HCT116 (cell line): ENCODE data around the gene ATOX1. TPM values are rescaled to one million over a fixed set of nuclear protein-coding genes. Genes with fewer than 3 reads are reported as not detected.

Experiments
- ATAC-seq: fragments of 200-7000 bp; cut with Tn5 transposase; 2 replicates; pipeline ENCODE4 v1.9.1; 2020; ENCODE audit warnings: mild to moderate bottlenecking, moderate library complexity
- BruUV-seq: library from RNA; stranded (reverse); fragments of 400-500 nt; replicated peaks from 2 replicates; lab custom pipeline; 2021; lab: Mats Ljungman, UMichigan
- CTCF ChIA-PET: fragments of 300-600 bp; sonication (Branson Sonifier 250); formaldehyde crosslinking; loops from one replicate; lab custom pipeline; 2021; ENCODE audit warnings: antibody characterized with exemption; lab: Charles Lee
- POLR2A ChIA-PET: fragments of 300-600, 350-600 bp; sonication (Branson Sonifier 250); formaldehyde crosslinking; loops from one replicate; lab custom pipeline; 2021; ENCODE audit warnings: antibody characterized with exemption; lab: Charles Lee
- RAD21 ChIA-PET, 2 experiments: fragments of 300-600 bp; sonication (Branson Sonifier 250); formaldehyde crosslinking; loops; one replicate each; lab custom pipeline; 2023; ENCODE audit warnings: low total read pairs in 2 of 2; ENCODE audit not compliant: uncharacterized antibody in 2 of 2, unreplicated experiment in 2 of 2, low non-redundant PET in 1 of 2; lab: Charles Lee
- DNase-seq: peaks from one replicate; pipeline ENCODE4 v3.0.0-alpha.2; 2010; ENCODE audit warnings: low read depth, low spot score
- H2AFZ ChIP-seq: fragments of 200-600 bp; shearing (Covaris generic), sonication (generic); 2 replicates; pipeline ENCODE4 v1.6.1; 2017; ENCODE audit warnings: low read depth, mixed run types, mixed read lengths, antibody characterized with exemption, low read length; ENCODE audit not compliant: poor library complexity, severe bottlenecking
- H3K27ac ChIP-seq: 2 replicates; pipeline ENCODE4 v1.5.1; 2012; ENCODE audit warnings: low read depth, low read length
- H3K27me3 ChIP-seq: fragments of 200-600 bp; sonication (generic); 2 replicates; pipeline ENCODE4 v1.6.1; 2016; ENCODE audit warnings: mixed run types, low read length, mixed read lengths; ENCODE audit not compliant: insufficient read depth
- H3K36me3 ChIP-seq, 2 experiments: fragments of 200-500 bp in 1 of 2; fragments of 200-600 bp in 1 of 2; sonication (Bioruptor generic) in 1 of 2; sonication (generic) in 1 of 2; 2 replicates each; pipeline versions ENCODE4 v1.5.1 to v1.6.1; 2014 to 2016; ENCODE audit warnings: low read length in 2 of 2, inconsistent platforms in 1 of 2, mixed read lengths in 1 of 2, mixed run types in 1 of 2; ENCODE audit not compliant: insufficient read depth in 2 of 2, control insufficient read depth in 1 of 2
- H3K4me1 ChIP-seq, 2 experiments: fragments of 200-600 bp in 1 of 2; sonication (generic) in 1 of 2; 2 replicates each; pipeline versions ENCODE4 v1.5.1 to v1.6.1; 2012 to 2017; ENCODE audit warnings: low read length in 2 of 2, inconsistent platforms in 1 of 2, mild to moderate bottlenecking in 1 of 2, mixed read lengths in 1 of 2, mixed run types in 1 of 2, moderate library complexity in 1 of 2; ENCODE audit not compliant: insufficient read depth in 2 of 2, control insufficient read depth in 1 of 2
- H3K4me2 ChIP-seq: fragments of 200-600 bp; sonication (generic); 2 replicates; pipeline ENCODE4 v1.6.1; 2017; ENCODE audit warnings: mixed run types, low read length, mixed read lengths
- H3K4me3 ChIP-seq, 2 experiments: fragments of 200-600 bp in 1 of 2; sonication (generic) in 1 of 2; replicated peaks in 1 of 2; 2 replicates each; pipeline ENCODE4 v1.5.1; 2011 to 2016; ENCODE audit warnings: low read length in 2 of 2, control low read depth in 1 of 2, low read depth in 1 of 2, mild to moderate bottlenecking in 1 of 2, mixed read lengths in 1 of 2, mixed run types in 1 of 2
- H3K79me2 ChIP-seq: fragments of 200-600 bp; sonication (generic); 2 replicates; pipeline ENCODE4 v1.6.1; 2017; ENCODE audit warnings: mild to moderate bottlenecking, mixed run types, low read length, moderate library complexity, mixed read lengths; ENCODE audit not compliant: insufficient read depth
- H3K9ac ChIP-seq: fragments of 200-600 bp; sonication (generic); 2 replicates; pipeline ENCODE4 v1.6.1; 2016; ENCODE audit warnings: low read length, mixed read lengths
- H3K9me2 ChIP-seq: fragments of 200-600 bp; sonication (generic), shearing (Covaris generic); 2 replicates; pipeline ENCODE4 v1.6.1; 2017; ENCODE audit warnings: mixed run types, mild to moderate bottlenecking, moderate library complexity; ENCODE audit not compliant: insufficient read depth
- H3K9me3 ChIP-seq, 2 experiments: fragments of 200-500 bp in 1 of 2; fragments of 200-600 bp in 1 of 2; sonication (Bioruptor generic) in 1 of 2; sonication (generic) in 1 of 2; 2 replicates each; pipeline ENCODE4 v1.6.1; 2014 to 2017; ENCODE audit warnings: low read length in 2 of 2, mixed read lengths in 2 of 2, inconsistent platforms in 1 of 2, low read depth in 1 of 2, mild to moderate bottlenecking in 1 of 2, mixed run types in 1 of 2, moderate library complexity in 1 of 2; ENCODE audit not compliant: control insufficient read depth in 1 of 2, insufficient read depth in 1 of 2
- H4K20me1 ChIP-seq: fragments of 200-600 bp; sonication (generic), shearing (Covaris generic); 2 replicates; pipeline ENCODE4 v1.6.1; 2017; ENCODE audit warnings: mixed run types, mild to moderate bottlenecking, moderate library complexity; ENCODE audit not compliant: insufficient read depth
- CEBPB ChIP-seq: IDR thresholded peaks from 2 replicates; pipeline ENCODE4 v1.6.1; 2012; ENCODE audit warnings: low read depth
- EGR1 ChIP-seq: IDR thresholded peaks from 2 replicates; pipeline ENCODE4 v1.6.1; 2012; ENCODE audit warnings: low read depth
- ELF1 ChIP-seq: IDR thresholded peaks from 2 replicates; pipeline ENCODE4 v1.6.1; 2012; ENCODE audit warnings: low read depth, borderline replicate concordance
- EZH2 ChIP-seq: fragments of 200-600 bp; sonication (generic); IDR thresholded peaks from 2 replicates; pipeline ENCODE4 v1.6.1; 2017; ENCODE audit warnings: antibody characterized with exemption, mixed run types
- EZH2phosphoT487 ChIP-seq: fragments of 200-600 bp; IDR thresholded peaks from 2 replicates; pipeline ENCODE4 v1.6.1; 2018; ENCODE audit warnings: antibody characterized with exemption, borderline replicate concordance
- FOSL1 ChIP-seq: IDR thresholded peaks from 2 replicates; pipeline ENCODE4 v1.6.1; 2012; ENCODE audit warnings: low read depth
- JUND ChIP-seq: IDR thresholded peaks from 2 replicates; pipeline ENCODE4 v1.6.1; 2012
- POLR2A ChIP-seq: IDR thresholded peaks from 2 replicates; pipeline ENCODE4 v1.7.0; 2011; ENCODE audit warnings: borderline replicate concordance; ENCODE audit not compliant: insufficient read depth, insufficient read length; ENCODE audit errors: extremely low read depth
- POLR2AphosphoS5 ChIP-seq: IDR thresholded peaks from 2 replicates; pipeline ENCODE4 v1.6.1; 2011; ENCODE audit warnings: mild to moderate bottlenecking, low read depth, low read length, moderate library complexity
- RAD21 ChIP-seq: IDR thresholded peaks from 2 replicates; pipeline ENCODE4 v1.6.1; 2012; ENCODE audit warnings: low read depth, mild to moderate bottlenecking
- SIN3A ChIP-seq: IDR thresholded peaks from 2 replicates; pipeline ENCODE4 v1.6.1; 2012; ENCODE audit warnings: low read depth
- SP1 ChIP-seq: IDR thresholded peaks from 2 replicates; pipeline ENCODE4 v1.6.1; 2012; ENCODE audit warnings: low read depth
- SRF ChIP-seq: IDR thresholded peaks from 2 replicates; pipeline ENCODE4 v1.6.1; 2012; ENCODE audit warnings: low read depth
- TCF7L2 ChIP-seq: IDR thresholded peaks from 2 replicates; pipeline ENCODE4 v1.7.0; 2011; ENCODE audit warnings: borderline replicate concordance, inconsistent platforms; ENCODE audit not compliant: insufficient read depth, insufficient read length; ENCODE audit errors: extremely low read depth
- YY1 ChIP-seq: IDR thresholded peaks from 2 replicates; pipeline ENCODE4 v1.6.1; 2011; ENCODE audit warnings: low read length, low read depth, moderate library complexity, mild to moderate bottlenecking; ENCODE audit not compliant: insufficient replicate concordance; ENCODE audit errors: extremely low read depth
- ZFX ChIP-seq: fragments of 450-650 bp; IDR thresholded peaks from 2 replicates; pipeline ENCODE4 v1.6.1; 2017
- ZNF274 ChIP-seq: fragments of 200-500 bp; sonication (Bioruptor generic); IDR thresholded peaks from 2 replicates; pipeline ENCODE4 v1.6.1; 2014; ENCODE audit warnings: mild to moderate bottlenecking, low read depth, low read length, inconsistent platforms
- intact Hi-C: fragments of 100-400 bp; cut with micrococcal nuclease; formaldehyde crosslinking; loops from 2 replicates; pipeline ENCODE4 v1.10.0; 2022
- total RNA-seq: library from RNA; stranded (reverse); gene quantifications from one replicate; pipeline ENCODE4 v1.2.1, GENCODE V29; 2021; ENCODE audit not compliant: unreplicated experiment
- TF ChIP-seq, protein P1 (sequence below): IDR thresholded peaks from 2 replicates; pipeline ENCODE4 v1.6.1; 2012
- TF ChIP-seq, protein P2 (sequence below): IDR thresholded peaks from 2 replicates; pipeline ENCODE4 v1.6.1; 2012; ENCODE audit warnings: low read depth
- TF ChIP-seq, protein P3 (sequence below), 3 experiments: fragments of 200-600 bp in 1 of 3; sonication (generic) in 1 of 3; IDR thresholded peaks in 2 of 3; conservative IDR thresholded peaks in 1 of 3; 2 replicates each; pipeline ENCODE4 v1.5.1; 2012 to 2017; ENCODE audit warnings: low read depth in 2 of 3, low read length in 2 of 3, antibody characterized with exemption in 1 of 3, borderline replicate concordance in 1 of 3, control low read depth in 1 of 3, mild to moderate bottlenecking in 1 of 3, mixed read lengths in 1 of 3, mixed run types in 1 of 3, moderate library complexity in 1 of 3; ENCODE audit not compliant: insufficient read depth in 1 of 3
- TF ChIP-seq, protein P4 (sequence below): IDR thresholded peaks from 2 replicates; pipeline ENCODE4 v1.6.1; 2012
- TF ChIP-seq, protein P5 (sequence below): IDR thresholded peaks from 2 replicates; pipeline ENCODE4 v1.6.1; 2011; ENCODE audit warnings: mild to moderate bottlenecking, low read length, moderate library complexity; ENCODE audit not compliant: insufficient replicate concordance; ENCODE audit errors: extremely low read depth

ATOX1 gene
- total RNA-seq, 1 experiment from 2014 or later: 66.2 TPM

DNA sequence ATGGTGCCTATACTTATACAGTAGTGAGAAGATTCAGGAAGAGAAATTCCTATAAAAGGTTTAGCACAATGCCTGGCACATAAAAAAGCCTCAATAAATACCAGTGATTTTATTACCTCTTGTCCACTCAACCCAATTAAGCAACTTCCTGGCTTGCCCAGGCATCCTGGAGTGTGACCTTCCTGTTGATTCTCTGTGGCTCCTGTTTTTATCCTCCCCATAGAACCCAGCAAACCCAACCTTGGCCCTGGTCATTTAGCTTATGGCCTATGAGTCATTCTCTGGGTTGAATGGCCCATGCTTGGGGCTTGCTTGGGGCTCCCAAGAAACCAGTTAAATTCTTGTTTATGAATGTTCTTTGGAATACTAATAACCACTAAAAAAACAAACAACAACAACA, 50.3 kb downstream of the ATOX1 start:
- ChIA-PET CTCF (interaction anchor here (1.8 kb wide), 1 partner anchor 33 kb away, joined by 5 read pairs; no protein-coding TSS in a partner anchor), POLR2A (no interaction called here)
- TF ChIP-seq POLR2A (no peak), FOSL1 (peak; percentile 43), SP1 (0 out of 2 replicates have a peak, but pooled peaks have one; percentile 7), RAD21 (no peak), ZFX (no peak), ELF1 (no peak), ZNF274 (no peak), TCF7L2 (peak; percentile 56), EGR1 (no peak), JUND (peak; percentile 24), SIN3A (no peak), EZH2 (no peak), EZH2phosphoT487 (no peak), POLR2AphosphoS5 (no peak), SRF (no peak), CEBPB (peak; percentile 67; the same call in 1 of the 2 replicates), YY1 (no peak)
- TF ChIP-seq, protein P1, sequence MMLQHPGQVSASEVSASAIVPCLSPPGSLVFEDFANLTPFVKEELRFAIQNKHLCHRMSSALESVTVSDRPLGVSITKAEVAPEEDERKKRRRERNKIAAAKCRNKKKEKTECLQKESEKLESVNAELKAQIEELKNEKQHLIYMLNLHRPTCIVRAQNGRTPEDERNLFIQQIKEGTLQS: no peak
- TF ChIP-seq, protein P2, sequence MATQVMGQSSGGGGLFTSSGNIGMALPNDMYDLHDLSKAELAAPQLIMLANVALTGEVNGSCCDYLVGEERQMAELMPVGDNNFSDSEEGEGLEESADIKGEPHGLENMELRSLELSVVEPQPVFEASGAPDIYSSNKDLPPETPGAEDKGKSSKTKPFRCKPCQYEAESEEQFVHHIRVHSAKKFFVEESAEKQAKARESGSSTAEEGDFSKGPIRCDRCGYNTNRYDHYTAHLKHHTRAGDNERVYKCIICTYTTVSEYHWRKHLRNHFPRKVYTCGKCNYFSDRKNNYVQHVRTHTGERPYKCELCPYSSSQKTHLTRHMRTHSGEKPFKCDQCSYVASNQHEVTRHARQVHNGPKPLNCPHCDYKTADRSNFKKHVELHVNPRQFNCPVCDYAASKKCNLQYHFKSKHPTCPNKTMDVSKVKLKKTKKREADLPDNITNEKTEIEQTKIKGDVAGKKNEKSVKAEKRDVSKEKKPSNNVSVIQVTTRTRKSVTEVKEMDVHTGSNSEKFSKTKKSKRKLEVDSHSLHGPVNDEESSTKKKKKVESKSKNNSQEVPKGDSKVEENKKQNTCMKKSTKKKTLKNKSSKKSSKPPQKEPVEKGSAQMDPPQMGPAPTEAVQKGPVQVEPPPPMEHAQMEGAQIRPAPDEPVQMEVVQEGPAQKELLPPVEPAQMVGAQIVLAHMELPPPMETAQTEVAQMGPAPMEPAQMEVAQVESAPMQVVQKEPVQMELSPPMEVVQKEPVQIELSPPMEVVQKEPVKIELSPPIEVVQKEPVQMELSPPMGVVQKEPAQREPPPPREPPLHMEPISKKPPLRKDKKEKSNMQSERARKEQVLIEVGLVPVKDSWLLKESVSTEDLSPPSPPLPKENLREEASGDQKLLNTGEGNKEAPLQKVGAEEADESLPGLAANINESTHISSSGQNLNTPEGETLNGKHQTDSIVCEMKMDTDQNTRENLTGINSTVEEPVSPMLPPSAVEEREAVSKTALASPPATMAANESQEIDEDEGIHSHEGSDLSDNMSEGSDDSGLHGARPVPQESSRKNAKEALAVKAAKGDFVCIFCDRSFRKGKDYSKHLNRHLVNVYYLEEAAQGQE: no peak
- TF ChIP-seq, protein P3, sequence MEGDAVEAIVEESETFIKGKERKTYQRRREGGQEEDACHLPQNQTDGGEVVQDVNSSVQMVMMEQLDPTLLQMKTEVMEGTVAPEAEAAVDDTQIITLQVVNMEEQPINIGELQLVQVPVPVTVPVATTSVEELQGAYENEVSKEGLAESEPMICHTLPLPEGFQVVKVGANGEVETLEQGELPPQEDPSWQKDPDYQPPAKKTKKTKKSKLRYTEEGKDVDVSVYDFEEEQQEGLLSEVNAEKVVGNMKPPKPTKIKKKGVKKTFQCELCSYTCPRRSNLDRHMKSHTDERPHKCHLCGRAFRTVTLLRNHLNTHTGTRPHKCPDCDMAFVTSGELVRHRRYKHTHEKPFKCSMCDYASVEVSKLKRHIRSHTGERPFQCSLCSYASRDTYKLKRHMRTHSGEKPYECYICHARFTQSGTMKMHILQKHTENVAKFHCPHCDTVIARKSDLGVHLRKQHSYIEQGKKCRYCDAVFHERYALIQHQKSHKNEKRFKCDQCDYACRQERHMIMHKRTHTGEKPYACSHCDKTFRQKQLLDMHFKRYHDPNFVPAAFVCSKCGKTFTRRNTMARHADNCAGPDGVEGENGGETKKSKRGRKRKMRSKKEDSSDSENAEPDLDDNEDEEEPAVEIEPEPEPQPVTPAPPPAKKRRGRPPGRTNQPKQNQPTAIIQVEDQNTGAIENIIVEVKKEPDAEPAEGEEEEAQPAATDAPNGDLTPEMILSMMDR (IDR thresholded peaks at IDR 0.05 in 2 of 3, conservative IDR thresholded peaks at IDR 0.05 in 1 of 3; ENCODE audit: borderline replicate concordance in 1 of 3, insufficient read depth in 1 of 3, low read depth in 2 of 3, low read length in 2 of 3): no peak
- TF ChIP-seq, protein P4, sequence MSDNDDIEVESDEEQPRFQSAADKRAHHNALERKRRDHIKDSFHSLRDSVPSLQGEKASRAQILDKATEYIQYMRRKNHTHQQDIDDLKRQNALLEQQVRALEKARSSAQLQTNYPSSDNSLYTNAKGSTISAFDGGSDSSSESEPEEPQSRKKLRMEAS: no peak
- TF ChIP-seq, protein P5, sequence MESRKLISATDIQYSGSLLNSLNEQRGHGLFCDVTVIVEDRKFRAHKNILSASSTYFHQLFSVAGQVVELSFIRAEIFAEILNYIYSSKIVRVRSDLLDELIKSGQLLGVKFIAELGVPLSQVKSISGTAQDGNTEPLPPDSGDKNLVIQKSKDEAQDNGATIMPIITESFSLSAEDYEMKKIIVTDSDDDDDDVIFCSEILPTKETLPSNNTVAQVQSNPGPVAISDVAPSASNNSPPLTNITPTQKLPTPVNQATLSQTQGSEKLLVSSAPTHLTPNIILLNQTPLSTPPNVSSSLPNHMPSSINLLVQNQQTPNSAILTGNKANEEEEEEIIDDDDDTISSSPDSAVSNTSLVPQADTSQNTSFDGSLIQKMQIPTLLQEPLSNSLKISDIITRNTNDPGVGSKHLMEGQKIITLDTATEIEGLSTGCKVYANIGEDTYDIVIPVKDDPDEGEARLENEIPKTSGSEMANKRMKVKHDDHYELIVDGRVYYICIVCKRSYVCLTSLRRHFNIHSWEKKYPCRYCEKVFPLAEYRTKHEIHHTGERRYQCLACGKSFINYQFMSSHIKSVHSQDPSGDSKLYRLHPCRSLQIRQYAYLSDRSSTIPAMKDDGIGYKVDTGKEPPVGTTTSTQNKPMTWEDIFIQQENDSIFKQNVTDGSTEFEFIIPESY: no peak

More for the DNA sequence above, 50.3 kb downstream of the ATOX1 start:
- Histone ChIP-seq H3K4me1 (peaks cover 22 to 23% of the 10 kb centered on the region in 2 experiments), H4K20me1 (no peaks in the 10 kb centered on the region), H3K27ac (peak overlapping the region; percentile 61), H3K27me3 (no peaks in the 10 kb centered on the region), H3K4me3 (no peak overlapping the region), H3K79me2 (no peaks in the 10 kb centered on the region), H3K4me2 (peak overlapping the region; percentile 34), H3K9me3 (no peaks in the 10 kb centered on the region), H3K9me2 (no peaks in the 10 kb centered on the region), H3K36me3 (no peaks in the 10 kb centered on the region), H2AFZ (no peak overlapping the region), H3K9ac (no peak overlapping the region)
- RAD21 ChIA-PET: no interaction called here
- peak; percentile 41 for DNase-seq
- BruUV-seq: no TSS peak
- intact Hi-C loops: no loop called here
- peak; percentile 84 for ATAC-seq
